HG03097 (cell line): Measurements from ENCODE around the gene HIGD1C.
"Not testable (repeated sequence)": the region's sequence is repeated elsewhere in the genome, so short reads cannot be mapped to it uniquely, and the experiment has no call there.

Source experiments
- ATAC-seq: cut with Tn5 transposase; IDR thresholded peaks from one replicate; pipeline ENCODE4 v1.9.1; 2021; ENCODE audit not compliant: unreplicated experiment, low FRiP score

The HIGD1C gene

DNA sequence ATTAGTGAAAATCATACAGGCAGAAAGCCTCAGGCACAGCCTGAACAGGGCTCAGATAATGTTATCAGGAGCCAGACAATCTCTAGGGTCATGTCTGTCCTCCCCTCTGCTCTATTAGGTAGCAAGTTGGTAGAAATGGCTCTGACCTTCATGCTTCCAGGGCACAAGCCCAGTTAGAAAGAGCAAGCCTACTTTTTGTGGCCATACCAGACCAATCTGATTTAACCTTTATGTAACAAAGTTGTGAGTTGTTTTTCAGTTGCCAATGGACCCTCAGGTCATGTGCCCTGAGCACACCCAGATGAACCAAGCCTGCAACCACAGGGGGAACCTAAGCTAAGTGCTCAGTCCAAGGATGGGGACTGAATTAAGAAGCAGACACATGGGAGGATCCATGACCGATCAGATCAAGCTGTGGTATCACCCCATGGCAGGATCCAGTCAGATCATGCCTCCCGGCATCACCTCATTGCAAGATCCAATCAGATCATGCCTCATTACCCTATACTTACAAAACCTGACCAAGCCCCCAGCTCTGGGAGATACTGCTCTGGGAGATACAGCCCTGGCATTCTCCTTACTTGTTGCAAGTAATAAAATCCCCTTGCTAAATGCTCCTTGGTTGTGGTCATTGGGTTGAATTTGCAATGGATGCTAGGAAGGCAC is 18.8 kb upstream of the HIGD1C start:
- ATAC-seq = no peak

DNA sequence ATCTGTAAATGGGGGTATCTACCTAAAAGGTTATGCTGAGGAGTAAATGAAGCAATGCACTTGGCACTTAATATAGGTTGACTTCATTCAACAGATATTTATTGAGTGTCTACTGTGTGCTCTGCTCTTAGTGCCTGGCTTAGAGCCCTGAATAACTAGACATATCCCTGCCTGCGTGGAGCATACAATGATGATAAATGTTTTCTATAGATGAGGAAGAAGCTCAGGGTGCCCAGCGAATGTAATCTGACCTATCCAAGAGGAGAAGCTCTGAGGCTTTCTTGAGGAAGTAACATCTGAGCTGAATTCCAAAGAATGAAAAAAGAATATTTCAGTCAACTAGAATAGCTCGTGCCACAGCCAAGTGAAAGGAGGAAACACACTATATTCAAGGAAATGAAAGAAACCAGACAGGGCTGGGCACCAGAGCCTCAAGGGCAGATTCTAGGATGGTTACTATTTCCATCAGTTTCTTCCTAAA is 17.9 kb upstream of the HIGD1C start:
- no peak for ATAC-seq

DNA sequence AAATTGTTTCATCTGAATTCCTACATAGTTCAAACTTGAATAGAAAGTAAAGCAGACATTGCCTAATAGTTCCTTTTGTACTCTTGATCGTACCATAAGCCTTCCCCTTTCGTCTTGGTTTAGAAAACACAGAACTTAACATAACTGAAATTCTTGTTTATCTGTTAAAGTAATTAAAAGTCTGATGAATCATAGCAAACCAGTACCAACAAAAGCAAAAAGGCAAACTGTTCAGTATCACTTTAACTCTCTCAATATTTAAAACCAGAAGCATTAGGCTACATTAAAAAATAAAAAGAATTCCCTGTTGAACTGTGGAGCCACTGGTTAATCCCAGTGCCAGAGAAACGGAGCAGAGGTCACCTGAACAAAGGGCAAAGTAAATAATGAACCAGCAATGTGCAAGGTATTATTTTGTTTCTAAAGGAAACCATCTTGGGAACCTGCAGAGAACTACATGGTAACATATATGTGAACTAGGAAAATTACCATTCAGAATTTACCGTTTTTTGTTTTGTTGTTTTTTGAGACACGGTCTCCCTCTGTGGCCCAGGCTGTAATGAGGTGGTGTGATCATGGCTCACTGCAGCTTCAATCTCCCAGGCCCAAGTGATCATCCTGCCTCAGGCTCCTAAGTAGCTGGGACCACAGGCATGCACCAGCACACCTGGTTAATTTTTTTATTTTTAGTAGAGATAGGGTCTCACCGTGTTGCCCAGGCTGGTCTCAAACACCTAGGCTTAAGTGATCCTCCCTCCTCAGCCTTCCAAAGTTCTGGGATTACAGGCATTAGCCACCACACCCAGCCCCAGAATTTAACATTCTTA is 17.1 kb upstream of the HIGD1C start:
- no peak for ATAC-seq

DNA sequence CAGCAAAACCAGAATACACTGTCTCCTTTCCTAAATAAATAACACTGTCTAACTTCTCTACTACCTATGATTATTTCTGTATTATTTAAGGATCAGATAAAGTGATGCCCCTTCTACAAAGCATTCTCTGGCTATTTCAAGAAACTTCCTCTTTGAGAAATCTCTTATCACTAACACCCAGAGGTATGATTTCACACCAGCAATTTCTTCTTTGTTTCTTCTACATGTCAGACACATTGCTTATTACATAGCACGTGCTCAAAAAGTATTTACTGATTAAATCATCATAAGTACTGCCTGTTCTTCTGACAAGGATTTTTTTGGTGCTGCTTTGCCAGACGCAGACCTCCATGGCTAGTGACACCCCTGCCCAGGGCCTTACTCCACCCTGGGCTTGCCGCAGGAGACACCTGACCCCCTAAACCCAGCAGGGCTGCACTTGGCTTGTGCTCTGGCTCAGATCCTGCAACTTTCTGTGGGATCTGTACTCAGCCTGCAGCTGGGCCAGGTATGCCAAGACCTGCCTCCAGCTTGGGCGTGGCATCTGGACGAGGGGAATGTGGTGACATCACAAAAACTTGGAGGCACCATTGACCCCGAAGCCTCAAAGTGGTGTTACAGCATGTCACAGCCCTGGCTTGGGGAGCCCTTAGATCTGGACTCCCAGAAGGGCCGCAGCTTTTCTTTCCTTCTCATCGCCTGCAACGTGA is 15.4 kb upstream of the HIGD1C start:
- no peak for ATAC-seq

DNA sequence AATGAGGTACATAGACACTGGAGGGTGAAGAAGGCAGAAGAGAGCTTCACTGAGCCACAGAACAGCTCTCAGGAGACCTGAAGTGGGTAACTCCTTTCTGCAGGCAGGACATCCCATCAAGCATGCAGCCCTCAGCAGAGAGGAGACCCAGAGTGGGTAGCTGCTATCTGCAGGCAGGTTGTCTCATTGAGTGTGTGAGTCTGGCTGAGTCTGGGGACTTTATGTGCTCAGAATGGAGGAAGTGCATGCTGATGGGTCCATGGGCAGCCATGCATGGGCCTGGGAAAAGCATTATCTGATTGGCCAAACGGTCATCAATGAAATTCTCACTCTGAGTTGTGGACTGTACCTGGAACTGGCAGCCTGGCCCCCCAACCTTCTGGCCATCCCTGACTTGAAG is 14.7 kb upstream of the HIGD1C start:
- ATAC-seq = no peak

DNA sequence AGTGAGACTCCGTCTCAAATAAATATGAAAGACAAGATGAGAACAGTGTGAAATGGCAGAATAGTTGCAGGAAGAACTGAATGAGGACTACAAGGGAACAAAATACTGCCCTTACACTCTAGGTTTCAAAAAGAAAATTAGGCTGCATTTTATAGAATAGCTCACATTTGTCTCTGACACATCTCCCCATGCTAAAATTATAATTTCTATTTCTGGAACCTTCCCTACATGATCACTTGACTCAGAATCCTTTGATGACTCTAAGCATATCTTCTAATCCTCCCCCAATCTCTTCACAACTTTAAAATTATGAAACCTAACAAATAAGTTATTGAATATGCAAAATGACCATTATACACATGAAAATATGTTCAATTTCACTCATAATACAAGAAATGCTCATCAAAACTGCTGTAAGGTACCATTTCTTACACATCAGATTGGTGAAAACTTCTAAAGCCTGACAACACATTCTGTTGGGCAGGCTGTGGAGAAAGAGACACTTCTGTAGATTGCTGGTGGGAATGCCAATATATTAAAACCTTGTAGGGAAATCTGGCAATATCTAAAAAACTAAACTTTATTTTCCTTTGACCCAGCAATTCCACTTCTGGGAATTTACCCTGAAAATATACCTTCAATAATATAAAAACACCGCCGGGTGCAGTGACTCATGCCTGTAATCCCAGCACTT is 4.3 kb upstream of the HIGD1C start:
- no peak for ATAC-seq

DNA sequence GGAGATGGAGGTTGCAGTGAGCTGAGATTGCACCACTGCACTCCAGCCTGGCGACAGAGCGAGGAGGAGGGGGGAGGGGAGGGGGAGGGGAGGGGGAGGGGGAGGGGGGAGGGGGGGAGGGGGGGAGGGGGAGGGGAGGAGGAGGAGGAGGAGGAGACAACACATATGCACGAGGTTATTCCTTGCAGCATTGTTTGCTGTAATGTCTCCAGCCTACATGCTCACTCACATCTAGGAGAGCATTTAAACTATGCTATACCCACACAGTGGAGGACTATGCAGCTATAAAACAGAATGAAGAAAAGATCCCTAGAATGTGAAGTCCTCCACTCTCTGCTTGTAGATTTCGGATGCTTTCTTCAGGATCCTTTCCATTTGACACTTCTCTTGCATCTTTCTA is 3.5 kb upstream of the HIGD1C start:
- ATAC-seq = no peak

DNA sequence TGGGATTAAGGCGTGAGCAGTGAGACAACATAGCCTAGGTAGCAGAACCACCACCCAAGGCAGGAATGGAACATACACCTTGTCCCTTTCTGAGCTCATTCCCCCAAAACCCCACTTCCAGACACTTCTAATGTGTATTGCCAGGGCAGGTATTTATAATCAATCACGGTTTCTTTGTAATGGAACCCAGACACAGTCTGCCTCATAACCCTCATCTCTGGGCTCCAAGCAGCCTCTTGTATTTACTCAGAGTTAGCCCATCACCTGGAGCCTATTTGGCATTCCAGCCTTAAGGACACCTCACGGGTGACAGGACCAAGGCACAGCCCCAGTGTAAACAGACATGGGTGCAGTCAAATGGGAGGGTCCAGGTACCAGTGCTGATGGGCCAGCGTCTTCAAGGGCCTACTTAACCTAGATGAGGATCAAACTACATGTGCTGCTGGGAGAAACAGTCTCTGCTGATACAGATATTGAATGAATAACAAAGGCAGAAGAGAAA is 2.5 kb upstream of the HIGD1C start:
- ATAC-seq = no peak

DNA sequence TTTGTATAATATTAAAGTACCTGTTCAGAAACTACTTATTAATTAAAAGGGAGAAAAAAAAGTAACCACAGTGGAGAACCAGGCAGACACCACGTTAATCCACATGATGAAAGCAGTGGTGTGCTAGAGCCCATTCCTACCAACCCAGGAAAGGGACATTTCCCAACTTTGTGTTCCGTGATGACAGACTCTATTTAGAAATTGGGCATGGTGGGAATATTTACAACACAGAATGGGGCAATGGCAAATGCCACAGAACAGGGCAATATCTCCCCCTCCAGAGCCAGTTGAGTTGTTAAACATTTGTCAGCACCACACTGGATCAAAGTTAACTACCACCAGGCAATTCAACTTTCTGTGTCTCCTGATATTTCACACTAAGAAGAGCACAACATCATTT is 1.2 kb upstream of the HIGD1C start:
- ATAC-seq = no peak

DNA sequence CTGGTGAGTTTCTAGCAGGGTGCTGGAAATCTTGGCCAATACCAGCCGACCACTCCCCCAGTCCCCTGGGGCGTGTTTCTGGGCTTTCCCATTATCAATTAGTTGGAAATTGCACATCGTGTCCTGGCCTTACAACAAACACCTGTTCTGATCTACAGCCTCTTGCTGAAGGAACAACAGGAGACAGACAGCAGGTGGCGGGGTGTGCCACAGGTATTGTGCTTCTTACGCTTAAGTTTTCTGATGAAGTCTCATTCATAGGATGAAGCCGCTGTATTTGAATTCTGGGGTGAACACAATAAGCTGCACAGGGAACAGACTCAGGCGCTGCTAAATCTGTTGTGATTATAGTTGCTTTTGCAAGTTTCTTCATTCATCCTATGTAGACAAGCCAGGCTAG is 703 bp downstream of the HIGD1C start:
- no peak for ATAC-seq

DNA sequence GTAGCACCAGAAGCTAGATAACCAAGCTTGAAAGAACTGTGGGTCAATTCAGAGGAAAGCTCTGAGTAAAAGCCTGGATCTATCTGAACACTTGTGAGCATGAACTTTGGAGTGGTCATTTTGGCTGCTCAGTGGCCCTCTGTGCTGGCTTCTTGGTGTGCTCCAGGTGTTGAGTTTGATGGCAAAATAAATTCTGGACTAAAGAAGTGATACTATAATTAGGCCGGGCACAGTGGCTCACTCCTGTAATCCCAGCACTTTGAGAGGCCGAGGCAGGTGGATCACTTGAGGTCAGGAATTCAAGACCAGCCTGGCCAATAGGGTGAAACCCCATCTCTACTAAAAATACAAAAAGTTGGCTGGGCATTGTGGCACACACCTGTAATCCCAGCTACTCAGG is 2.4 kb downstream of the HIGD1C start:
- ATAC-seq = not testable (repeated sequence)

DNA sequence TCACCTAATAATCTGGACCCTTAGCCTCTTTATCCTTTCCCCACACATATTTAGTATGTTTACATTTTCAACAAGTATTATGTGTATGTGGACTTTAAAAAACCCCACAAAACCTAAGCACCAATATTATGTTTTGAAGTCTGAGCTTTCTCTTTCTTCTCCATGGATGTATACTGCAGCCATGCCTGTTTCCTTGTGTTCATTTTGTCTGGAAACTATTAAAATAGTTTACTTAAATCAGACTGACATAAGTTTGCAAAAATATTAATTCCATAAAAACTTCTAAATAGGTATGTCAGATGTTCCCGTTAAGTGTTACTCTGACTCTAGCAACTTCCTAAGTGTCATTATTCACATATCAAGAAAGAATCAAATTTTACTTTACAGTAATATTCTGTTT is 2.9 kb downstream of the HIGD1C start:
- no peak for ATAC-seq

DNA sequence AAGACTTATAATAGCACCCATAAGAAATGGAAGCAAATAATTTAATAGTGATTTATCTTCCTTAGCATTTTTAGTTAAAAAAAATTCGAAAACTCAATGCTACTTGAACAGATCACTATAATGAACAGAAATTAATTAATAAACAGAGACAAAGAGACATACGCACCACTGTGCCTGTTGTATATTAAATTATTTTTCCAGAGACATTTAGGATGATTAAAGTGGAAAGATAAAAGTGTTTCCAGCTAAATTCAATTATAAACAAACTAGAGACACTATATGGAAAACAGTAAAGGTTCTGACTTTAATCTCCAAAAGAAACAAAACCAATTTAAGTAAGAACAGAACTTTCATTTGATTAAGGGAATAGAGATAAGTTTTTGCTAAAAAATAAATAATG is 3.4 kb downstream of the HIGD1C start:
- no peak for ATAC-seq

DNA sequence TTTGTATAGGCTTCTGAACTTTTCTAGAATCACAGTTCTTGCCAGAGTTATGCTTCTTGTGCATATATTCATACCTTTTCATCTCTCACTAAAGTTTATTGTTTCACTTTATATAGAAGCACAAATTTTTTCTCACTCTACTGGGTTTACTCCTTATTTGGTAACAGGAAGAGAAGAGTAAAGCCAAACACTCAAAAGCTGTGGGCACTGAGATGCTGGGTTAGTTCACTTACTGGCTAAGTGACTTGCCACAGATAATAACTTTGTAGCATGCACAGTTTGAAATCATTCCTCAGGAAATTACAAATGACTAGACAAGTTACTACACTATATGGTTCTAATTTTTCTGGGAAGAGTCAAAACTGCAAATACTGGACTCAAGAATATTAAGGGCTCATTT is 7.8 kb downstream of the HIGD1C start:
- ATAC-seq = no peak

DNA sequence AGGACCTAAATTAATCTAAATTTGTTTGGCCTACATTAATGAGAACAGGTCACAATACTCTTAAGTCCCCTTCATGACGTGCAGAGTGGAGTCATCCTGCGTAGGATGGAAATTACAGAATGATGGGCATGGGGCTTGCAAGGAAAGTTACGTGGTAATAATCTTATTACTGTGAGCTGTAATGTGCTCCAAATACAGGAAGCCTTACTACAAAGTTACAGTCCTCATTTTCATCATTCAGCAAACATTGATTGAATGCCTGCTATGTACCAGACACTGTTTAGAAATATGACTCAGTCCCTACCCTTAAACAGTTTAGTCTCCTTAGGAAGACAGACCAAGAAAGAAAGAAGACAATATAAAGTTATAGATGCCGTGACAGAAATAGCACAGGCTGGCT is 9.4 kb downstream of the HIGD1C start:
- ATAC-seq = no peak

DNA sequence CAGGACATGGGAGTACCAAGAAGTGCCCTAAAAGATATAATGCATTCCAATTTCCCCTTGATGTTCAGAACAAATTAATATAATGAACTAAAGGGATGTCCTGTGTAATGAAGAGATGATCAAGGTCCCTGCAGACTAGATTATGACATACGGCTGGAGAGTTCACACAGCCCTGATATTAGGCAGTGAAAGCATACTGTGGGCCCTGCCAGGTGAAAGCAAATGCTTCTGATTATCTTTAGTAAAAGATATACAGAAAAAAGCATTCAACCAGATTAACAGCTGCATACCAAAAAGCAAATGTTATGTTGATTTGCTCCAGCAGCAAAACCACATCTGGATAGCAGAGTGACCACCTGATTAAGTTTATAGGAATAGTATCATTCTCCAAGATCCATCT is 12.1 kb downstream of the HIGD1C start:
- ATAC-seq = no peak

DNA sequence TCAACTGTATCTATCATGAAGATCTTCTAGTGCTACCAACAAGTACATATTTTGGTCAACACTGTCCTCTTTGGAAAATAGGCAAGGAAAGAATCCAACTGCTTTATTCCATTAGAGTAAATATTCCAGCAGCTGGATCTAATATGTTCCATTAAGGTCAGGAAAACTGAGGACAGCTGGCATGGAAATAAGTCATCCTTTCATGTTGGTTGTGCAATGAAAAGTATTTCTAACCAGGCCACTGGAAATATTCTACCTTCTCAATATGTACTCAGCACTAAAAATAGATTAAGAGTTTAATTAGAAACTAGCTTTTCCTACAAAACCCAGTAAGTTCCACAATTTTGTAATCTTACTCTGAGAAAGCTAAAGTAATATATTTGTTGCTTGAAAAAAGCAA is 19.6 kb downstream of the HIGD1C start:
- ATAC-seq = no peak

DNA sequence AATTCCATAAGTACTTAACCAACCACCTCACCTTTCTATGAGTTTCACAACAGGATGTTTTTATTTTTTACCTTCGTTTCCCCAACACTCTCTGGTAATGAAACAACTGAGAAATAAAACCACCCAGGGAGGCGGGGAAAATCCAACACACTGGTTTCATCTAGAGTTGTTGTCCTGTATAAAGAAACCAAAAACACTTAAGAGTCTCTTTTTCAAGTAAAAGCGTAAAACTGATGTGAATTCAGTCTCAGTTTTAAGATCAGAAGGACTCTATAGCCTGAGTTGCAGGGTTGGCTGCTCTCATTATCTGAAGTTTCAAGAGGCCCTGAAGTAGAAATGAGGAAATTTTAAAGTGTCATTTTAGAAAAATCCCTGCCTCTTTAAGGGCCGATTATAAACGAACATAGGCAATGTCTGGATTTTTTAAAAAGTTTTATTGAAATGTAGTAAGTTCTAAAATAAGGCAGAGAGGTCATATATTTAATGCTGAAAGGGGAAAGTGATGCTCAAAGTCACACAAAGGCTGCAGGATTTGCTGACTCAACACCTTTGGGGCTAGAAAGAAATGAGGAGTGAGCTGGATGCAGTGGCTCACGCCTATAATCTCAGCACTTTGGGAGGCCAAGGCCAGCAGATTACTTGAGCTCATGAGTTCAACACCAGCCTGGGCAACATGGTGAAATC is 27.2 kb downstream of the HIGD1C start:
- ATAC-seq = peak; percentile 57

DNA sequence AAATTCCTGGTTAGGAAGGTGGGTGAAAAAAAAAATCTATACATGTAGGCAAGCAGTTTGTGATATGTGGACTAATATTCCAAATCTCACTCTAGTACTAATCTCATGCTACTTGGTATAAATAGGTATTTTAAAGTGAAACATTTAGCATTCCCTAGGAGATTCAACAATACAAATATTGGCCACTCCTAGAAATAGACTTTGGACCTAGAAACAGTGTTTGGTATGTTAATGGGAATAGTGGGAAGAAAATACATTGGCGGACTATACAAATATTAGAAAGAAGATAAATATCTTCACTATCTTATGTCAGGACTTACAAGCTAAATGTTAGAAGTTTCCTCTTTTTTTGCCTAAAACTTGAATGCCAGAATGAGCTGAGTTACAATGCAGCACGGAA is 28.2 kb downstream of the HIGD1C start:
- no peak for ATAC-seq
